Measurements from ENCODE around the gene LCN12.
"Not testable (repeated sequence)": the region's sequence is repeated elsewhere in the genome, so short reads cannot be mapped to it uniquely, and the experiment has no call there.

Gene LCN12

DNA sequence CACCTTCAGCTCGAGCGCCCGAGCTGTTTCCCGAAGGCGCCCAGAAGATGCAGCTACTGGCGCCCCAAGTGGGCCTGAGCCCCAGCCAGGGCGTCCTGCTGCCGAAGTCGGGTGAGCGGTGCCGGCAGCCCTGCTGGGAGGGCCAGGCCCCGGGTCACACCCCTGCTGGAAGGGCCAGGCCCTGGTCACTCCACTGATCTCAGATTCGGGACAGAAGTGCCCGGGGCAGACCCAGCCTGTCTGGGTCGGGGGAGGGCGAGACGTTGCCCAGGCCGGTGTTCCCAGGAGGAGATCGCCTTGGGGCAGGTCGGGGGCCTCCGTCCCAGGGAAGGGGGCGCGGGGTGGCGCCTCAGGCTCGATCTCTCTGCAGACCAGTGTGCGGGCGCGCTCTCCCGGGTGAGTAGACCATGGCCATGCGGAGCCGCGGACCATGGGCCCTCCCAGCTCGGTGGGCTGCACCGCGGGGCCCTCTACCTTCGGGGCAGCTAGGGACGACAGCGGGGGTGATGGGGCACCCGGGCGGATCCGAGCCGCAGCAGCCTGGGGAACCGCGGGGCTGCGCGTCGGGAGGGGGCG lies 33.0 kb downstream of the LCN12 start:
- DNase-seq (ENCODE audit: extremely low read depth in 1 of 2, low read depth in 1 of 2) = no peak

GRCh38 chr9:136985853-136986252 lies 33.8 kb downstream of the LCN12 start:
- DNase-seq (ENCODE audit: extremely low read depth in 1 of 2, low read depth in 1 of 2) = no peak

GRCh38 chr9:136988872-136989271 lies 36.8 kb downstream of the LCN12 start:
- no peak for DNase-seq (ENCODE audit: extremely low read depth in 1 of 2, low read depth in 1 of 2)

DNA sequence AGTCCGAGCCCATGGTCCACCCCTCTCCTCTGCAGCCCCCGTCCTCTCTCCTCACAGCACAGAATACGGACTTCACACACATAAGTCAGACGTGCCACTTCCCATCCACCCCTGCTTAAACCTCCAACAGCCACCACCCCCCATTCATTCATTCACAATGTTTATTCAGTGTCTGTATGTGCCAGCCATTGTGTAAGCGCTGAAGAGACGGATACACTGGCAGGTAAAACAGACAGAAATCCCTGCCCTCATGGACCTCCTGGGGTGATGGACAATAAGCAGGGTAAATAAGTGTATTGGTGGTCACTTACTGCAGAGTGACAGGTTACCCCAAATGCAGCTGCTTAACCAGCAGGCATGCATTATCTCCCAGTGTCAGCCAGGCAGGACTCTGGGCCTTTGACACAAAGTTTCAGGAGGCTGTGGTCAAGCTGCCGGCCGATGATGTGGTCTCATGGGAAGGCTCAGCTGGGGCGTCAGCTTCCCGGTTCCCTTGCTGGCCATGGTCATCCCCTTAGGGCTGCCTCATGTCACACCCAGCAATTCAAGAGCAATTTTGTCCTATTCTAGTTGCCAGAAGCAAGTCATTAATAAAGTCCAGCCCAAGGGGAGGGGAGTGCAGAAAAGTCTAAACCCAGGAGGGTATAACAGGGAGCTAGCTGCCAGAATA lies 38.3 kb downstream of the LCN12 start:
- no peak for DNase-seq (ENCODE audit: extremely low read depth in 1 of 2, low read depth in 1 of 2)

- DNase-seq (ENCODE audit: extremely low read depth in 1 of 2, low read depth in 1 of 2) = peak; percentile 86
These were observed 40.1 kb downstream of the LCN12 start, which contains the start of gene PAXX for GRCh38 chr9:136991993-136992818. Gene PAXX (plus strand): TSS chr9:136992422. CDS start chr9:136992444, 22 bp downstream.

- no peak for DNase-seq (ENCODE audit: extremely low read depth in 1 of 2, low read depth in 1 of 2)
These were observed 40.8 kb downstream of the LCN12 start for GRCh38 chr9:136992819-136993369.

GRCh38 chr9:136994180-136994887 lies 42.3 kb downstream of the LCN12 start:
- no peak for DNase-seq (ENCODE audit: extremely low read depth in 1 of 2, low read depth in 1 of 2)

GRCh38 chr9:136994888-136995230 lies 42.8 kb downstream of the LCN12 start:
- no peak for DNase-seq (ENCODE audit: extremely low read depth in 1 of 2, low read depth in 1 of 2)

GRCh38 chr9:136995362-136995761 lies 43.3 kb downstream of the LCN12 start:
- DNase-seq (ENCODE audit: extremely low read depth in 1 of 2, low read depth in 1 of 2) = no peak

DNA sequence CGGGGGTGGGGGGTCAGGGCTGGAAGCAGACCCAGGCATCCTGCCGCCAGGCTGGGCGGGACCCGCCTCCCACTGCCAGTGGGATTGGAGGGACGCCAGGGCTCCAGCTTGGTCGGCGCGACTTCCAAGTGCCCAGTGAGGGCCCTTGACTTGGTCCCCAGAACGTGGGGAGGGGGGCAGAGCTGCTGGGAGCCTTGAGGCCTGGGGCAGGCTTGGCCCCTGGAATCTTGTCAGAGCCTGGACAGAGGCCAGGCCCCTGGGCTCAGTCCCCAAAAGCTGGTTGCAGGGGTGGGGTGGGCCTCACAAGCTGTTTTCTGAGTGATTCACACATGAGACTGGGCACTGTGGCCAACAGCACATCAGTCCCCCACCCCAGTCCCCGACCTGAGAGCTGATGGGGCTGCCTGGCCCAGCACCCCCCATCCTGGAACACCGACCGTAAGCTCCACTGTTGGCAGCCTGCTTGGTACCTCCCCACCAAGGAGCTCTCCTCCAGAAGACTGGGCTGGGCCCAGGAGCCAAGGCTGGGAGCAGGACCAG lies 43.8 kb downstream of the LCN12 start:
- no peak for DNase-seq (ENCODE audit: extremely low read depth in 1 of 2, low read depth in 1 of 2)

- no peak for DNase-seq (ENCODE audit: extremely low read depth in 1 of 2, low read depth in 1 of 2)
These were observed 44.6 kb downstream of the LCN12 start, which contains the start of gene CLIC3 for GRCh38 chr9:136996361-136997292. Gene CLIC3 (minus strand): TSS chr9:136996568. CDS start chr9:136996543, 25 bp downstream.

DNA sequence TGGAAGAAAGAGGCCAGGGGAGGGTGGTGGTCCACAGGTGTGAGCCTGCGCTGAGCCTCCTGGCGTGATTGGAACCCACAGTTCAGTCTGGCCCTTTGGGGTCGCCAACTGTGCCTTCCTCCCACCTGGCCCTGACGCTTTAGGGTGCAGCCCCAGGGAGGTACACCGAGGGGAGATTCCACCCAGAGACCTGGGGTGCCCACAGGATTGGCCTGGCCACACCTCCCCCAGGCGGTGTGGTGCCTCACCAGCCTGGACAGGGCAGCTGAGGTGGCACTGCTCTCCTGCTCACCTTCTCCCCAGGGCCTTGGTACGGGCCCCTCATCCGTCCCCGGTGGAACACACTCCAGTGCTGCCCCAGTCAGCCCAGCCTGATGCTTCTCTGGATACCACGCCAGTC lies 45.3 kb downstream of the LCN12 start:
- DNase-seq (ENCODE audit: extremely low read depth in 1 of 2, low read depth in 1 of 2) = no peak

DNA sequence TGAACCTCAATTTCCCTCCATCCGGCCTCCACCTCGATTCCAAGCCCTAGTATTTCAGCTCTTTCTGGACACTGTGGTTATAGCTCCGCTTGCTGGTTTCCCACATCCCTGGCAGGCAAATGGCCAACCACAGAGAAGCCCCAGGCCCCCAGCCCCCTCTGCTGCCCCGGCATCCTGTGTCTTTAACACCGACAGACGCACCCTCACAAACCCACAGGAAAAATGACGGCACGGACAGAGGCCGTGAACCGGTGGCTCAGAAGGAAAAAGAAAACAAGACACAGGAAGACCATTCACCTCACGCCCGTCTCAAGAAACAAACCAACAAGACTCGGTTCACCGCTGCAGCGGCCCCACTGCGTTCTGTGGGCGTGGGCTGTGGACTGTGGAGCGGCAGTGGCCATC lies 45.8 kb downstream of the LCN12 start:
- no peak for DNase-seq (ENCODE audit: extremely low read depth in 1 of 2, low read depth in 1 of 2)

DNA sequence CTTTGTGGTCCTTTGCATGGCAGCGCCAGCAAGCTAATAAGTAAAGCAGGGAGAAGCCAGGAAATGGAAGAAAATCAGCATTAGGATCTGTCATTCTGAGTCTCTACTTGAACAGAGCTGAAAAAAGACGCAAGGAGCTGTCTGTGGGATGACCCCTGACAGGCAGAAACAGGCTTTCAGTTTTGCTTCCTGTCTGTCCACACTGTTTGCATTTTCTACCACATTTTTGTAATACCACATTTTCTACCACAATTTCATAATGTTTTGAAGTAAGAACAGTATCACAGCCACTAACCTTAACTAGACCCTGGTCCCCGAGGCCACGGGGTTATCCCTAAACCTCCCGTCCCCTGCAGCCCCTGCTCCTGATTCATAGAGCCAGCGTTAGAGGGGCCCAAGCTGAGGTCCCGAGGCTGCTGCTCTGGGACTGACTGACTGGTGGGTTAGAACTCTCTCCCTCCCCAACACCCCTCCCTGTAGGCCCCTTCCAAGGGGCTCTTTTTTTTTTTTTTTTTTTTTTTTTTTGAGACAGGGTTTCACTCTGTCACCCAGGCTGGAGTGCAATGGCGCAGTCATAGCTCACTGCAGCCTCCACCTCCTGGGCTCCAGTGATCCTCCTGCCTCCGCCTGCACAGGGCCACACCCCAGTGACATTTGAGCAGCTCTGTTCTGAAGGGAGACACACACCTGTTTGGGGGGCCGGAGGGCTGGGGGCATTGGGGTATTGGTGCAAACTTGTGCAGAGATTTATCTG lies 48.3 kb downstream of the LCN12 start:
- DNase-seq (ENCODE audit: extremely low read depth in 1 of 2, low read depth in 1 of 2) = peak in 1 of 2 donors; percentile 42

DNA sequence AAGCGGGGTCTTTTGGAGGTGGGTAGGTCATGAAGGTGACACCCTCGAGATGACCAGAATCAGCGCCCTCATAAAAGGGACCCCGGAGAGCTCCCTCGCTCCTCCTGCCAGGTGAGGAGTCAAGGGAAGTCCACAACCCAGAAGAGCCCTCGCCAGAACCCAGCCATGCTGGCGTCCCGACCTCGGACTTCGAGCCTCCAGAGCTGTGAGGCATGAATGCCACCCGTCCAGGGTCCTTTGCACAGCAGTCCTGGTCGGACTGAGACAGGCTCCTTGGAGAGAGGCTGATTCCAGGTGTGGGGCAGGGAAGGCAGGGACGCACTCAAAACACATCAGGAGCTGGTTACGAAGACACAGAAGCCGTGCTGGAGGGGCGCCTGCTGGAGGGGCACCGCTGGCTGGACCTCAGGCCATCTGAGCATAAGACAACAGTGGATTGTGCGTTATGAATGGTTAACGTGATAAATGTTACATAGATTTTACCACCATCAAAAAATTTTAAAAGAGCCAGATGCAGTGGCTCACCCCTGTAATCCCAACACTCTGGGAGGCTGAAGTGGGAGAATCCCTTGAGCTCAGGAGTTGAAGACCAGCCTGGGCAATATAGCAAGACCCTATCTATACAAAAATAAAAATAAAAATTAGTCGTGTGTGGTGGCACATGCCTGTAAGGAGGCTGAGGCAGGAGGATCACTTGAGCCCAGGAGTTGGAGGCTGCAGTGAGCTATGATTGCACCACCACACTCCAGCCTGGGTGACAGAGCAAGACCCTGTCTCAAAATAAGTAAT lies 50.0 kb downstream of the LCN12 start:
- no peak for DNase-seq (ENCODE audit: extremely low read depth in 1 of 2, low read depth in 1 of 2)

- DNase-seq (ENCODE audit: extremely low read depth in 1 of 2, low read depth in 1 of 2) = no peak
These were observed 50.6 kb downstream of the LCN12 start for GRCh38 chr9:137002646-137003041.

DNA sequence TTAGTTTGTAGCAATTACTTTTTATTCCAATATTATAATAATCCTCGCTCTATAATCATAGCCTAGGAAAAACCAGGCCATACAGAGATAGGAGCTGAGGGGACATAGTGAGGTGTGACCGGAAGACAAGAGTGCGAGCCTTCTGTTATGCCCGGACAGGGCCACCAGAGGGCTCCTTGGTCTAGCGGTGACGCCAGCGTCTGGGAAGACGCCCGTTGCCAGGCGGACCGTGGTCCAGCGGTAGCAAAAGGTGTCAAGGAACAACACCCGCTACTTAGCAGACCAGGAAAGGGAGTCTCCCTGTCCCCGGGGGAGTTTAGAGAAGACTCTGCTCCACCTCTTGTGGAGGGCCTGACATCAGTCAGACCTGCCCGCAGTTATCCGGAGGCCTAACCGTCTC lies 52.2 kb downstream of the LCN12 start:
- DNase-seq (ENCODE audit: extremely low read depth in 1 of 2, low read depth in 1 of 2) = not testable (repeated sequence)

All from stimulated activated CD8-positive, alpha-beta memory T cell treated with anti-CD3 and anti-CD28 coated beads, Interleukin-7, amount 100 ng/mL, for 48 hours (primary cell).